ENCODE results near the gene ASB1. TPM values are rescaled to one million over a fixed set of nuclear protein-coding genes. Genes with fewer than 3 reads are reported as not detected.

The ASB1 gene
- total RNA-seq, 1 donor: 21.2 TPM

GRCh38 chr2:238428866-238429265 is 2.1 kb downstream of the ASB1 start:
- H3K4me3 ChIP-seq (ENCODE audit: low read depth, low read length): no peak overlapping the region
- no peak for TF ChIP-seq CTCF (IDR thresholded peaks at IDR 0.05; ENCODE audit: insufficient read depth, low read depth, low read length)
- no peak for DNase-seq (ENCODE audit: low read depth)

GRCh38 chr2:238430781-238431180 is 4.1 kb downstream of the ASB1 start:
- DNase-seq (ENCODE audit: low read depth): no peak
- H3K4me3 ChIP-seq (ENCODE audit: low read depth, low read length): no peak overlapping the region
- TF ChIP-seq CTCF (IDR thresholded peaks at IDR 0.05; ENCODE audit: insufficient read depth, low read depth, low read length): no peak

- no peak overlapping the region for H3K4me3 ChIP-seq (ENCODE audit: low read depth, low read length)
- no peak for DNase-seq (ENCODE audit: low read depth)
- no peak for TF ChIP-seq CTCF (IDR thresholded peaks at IDR 0.05; ENCODE audit: insufficient read depth, low read depth, low read length)
Observed at GRCh38 chr2:238431456-238431855, 4.7 kb downstream of the ASB1 start.

- TF ChIP-seq CTCF (IDR thresholded peaks at IDR 0.05; ENCODE audit: insufficient read depth, low read depth, low read length): no peak
- no peak for DNase-seq (ENCODE audit: low read depth)
- H3K4me3 ChIP-seq (ENCODE audit: low read depth, low read length): no peak overlapping the region
Observed at GRCh38 chr2:238433300-238433915, 6.7 kb downstream of the ASB1 start.

- peak; percentile 67 for DNase-seq (ENCODE audit: low read depth)
- TF ChIP-seq CTCF (IDR thresholded peaks at IDR 0.05; ENCODE audit: insufficient read depth, low read depth, low read length): no peak
- H3K4me3 ChIP-seq (ENCODE audit: low read depth, low read length): no peak overlapping the region
Observed at GRCh38 chr2:238433941-238434845, 7.5 kb downstream of the ASB1 start.

GRCh38 chr2:238434846-238435751 is 8.4 kb downstream of the ASB1 start:
- no peak for DNase-seq (ENCODE audit: low read depth)

More at GRCh38 chr2:238434846-238435751, 8.4 kb downstream of the ASB1 start:
- no peak overlapping the region for H3K4me3 ChIP-seq (ENCODE audit: low read depth, low read length)
- no peak for TF ChIP-seq CTCF (IDR thresholded peaks at IDR 0.05; ENCODE audit: insufficient read depth, low read depth, low read length)

Data from fibroblast of villous mesenchyme (primary cell).